Neural cell (in vitro differentiated cells): ENCODE data around the gene CRYM.
"Not testable (repeated sequence)": the region's sequence is repeated elsewhere in the genome, so short reads cannot be mapped to it uniquely, and the experiment has no call there.

Experiments
- POLR2AphosphoS5 ChIP-seq: IDR thresholded peaks from 2 replicates; pipeline ENCODE4 v1.6.1; 2012
- TF ChIP-seq, protein P1 (sequence below): fragments of 450-650 bp; IDR thresholded peaks from 2 replicates; pipeline ENCODE4 v1.5.1; 2014; ENCODE audit warnings: antibody characterized with exemption, mild to moderate bottlenecking, moderate library complexity; ENCODE audit not compliant: poor library complexity, severe bottlenecking

- TF ChIP-seq POLR2AphosphoS5: not testable (repeated sequence)
- TF ChIP-seq, protein P1, sequence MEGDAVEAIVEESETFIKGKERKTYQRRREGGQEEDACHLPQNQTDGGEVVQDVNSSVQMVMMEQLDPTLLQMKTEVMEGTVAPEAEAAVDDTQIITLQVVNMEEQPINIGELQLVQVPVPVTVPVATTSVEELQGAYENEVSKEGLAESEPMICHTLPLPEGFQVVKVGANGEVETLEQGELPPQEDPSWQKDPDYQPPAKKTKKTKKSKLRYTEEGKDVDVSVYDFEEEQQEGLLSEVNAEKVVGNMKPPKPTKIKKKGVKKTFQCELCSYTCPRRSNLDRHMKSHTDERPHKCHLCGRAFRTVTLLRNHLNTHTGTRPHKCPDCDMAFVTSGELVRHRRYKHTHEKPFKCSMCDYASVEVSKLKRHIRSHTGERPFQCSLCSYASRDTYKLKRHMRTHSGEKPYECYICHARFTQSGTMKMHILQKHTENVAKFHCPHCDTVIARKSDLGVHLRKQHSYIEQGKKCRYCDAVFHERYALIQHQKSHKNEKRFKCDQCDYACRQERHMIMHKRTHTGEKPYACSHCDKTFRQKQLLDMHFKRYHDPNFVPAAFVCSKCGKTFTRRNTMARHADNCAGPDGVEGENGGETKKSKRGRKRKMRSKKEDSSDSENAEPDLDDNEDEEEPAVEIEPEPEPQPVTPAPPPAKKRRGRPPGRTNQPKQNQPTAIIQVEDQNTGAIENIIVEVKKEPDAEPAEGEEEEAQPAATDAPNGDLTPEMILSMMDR: not testable (repeated sequence)
Observed at GRCh38 chr16:21306712-21307111, 28.6 kb upstream of the CRYM start.
